Mucosa of stomach (tissue), 1 donor: ENCODE measurements around the gene CDH12.

Experiments
- H3K27me3 ChIP-seq: one replicate; pipeline ENCODE4 v1.7.0; 2013; ENCODE audit warnings: mild to moderate bottlenecking, low read length; ENCODE audit not compliant: control insufficient read depth, insufficient read depth
- H3K36me3 ChIP-seq: one replicate; pipeline ENCODE4 v1.7.0; 2013; ENCODE audit warnings: low read length; ENCODE audit not compliant: control insufficient read depth, insufficient read depth
- H3K4me1 ChIP-seq: one replicate; pipeline ENCODE4 v1.7.0; 2013; ENCODE audit warnings: mild to moderate bottlenecking, low read length; ENCODE audit not compliant: control insufficient read depth, insufficient read depth
- H3K4me3 ChIP-seq: one replicate; pipeline ENCODE4 v1.7.0; 2013; ENCODE audit warnings: low read length
- H3K9ac ChIP-seq: one replicate; pipeline ENCODE4 v1.7.0; 2013; ENCODE audit warnings: mild to moderate bottlenecking, low read length, moderate library complexity
- H3K9me3 ChIP-seq: one replicate; pipeline ENCODE4 v1.7.0; 2013; ENCODE audit warnings: mild to moderate bottlenecking, low read length, moderate library complexity; ENCODE audit not compliant: control insufficient read depth
- donor health status: Pancreatic carcinoma.

Gene CDH12

GRCh38 chr5:21817668-21818369 is 1035.3 kb downstream of the CDH12 start:
- Histone ChIP-seq H3K9ac (no peak overlapping the region), H3K9me3 (no peaks in the 10 kb centered on the region), H3K4me1 (no peaks in the 10 kb centered on the region), H3K36me3 (no peaks in the 10 kb centered on the region), H3K27me3 (no peaks in the 10 kb centered on the region), H3K4me3 (no peak overlapping the region)

GRCh38 chr5:21810737-21811316 is 1042.3 kb downstream of the CDH12 start:
- no peaks in the 10 kb centered on the region for H3K4me1 ChIP-seq
- H3K36me3 ChIP-seq, result no peaks in the 10 kb centered on the region
- no peak overlapping the region for H3K9ac ChIP-seq
- H3K4me3 ChIP-seq, result no peak overlapping the region
- H3K27me3 ChIP-seq, result no peaks in the 10 kb centered on the region
- H3K9me3 ChIP-seq, result no peaks in the 10 kb centered on the region

- Histone ChIP-seq H3K4me3 (no peak overlapping the region), H3K9me3 (no peaks in the 10 kb centered on the region), H3K4me1 (no peaks in the 10 kb centered on the region), H3K36me3 (no peaks in the 10 kb centered on the region), H3K27me3 (no peaks in the 10 kb centered on the region), H3K9ac (no peak overlapping the region)
These were observed 1043.5 kb downstream of the CDH12 start for GRCh38 chr5:21809611-21810010.

- Histone ChIP-seq H3K4me3 (no peak overlapping the region), H3K9me3 (no peaks in the 10 kb centered on the region), H3K36me3 (no peaks in the 10 kb centered on the region), H3K4me1 (no peaks in the 10 kb centered on the region), H3K27me3 (no peaks in the 10 kb centered on the region), H3K9ac (no peak overlapping the region)
These were observed 1045.2 kb downstream of the CDH12 start for GRCh38 chr5:21807953-21808352.

GRCh38 chr5:21806943-21807342 is 1046.2 kb downstream of the CDH12 start:
- H3K9me3 ChIP-seq, result no peaks in the 10 kb centered on the region
- H3K9ac ChIP-seq, result no peak overlapping the region
- H3K36me3 ChIP-seq, result no peaks in the 10 kb centered on the region
- no peak overlapping the region for H3K4me3 ChIP-seq
- no peaks in the 10 kb centered on the region for H3K27me3 ChIP-seq
- no peaks in the 10 kb centered on the region for H3K4me1 ChIP-seq

GRCh38 chr5:21806271-21806670 is 1046.9 kb downstream of the CDH12 start:
- Histone ChIP-seq H3K36me3 (no peaks in the 10 kb centered on the region), H3K9ac (no peak overlapping the region), H3K4me1 (no peaks in the 10 kb centered on the region), H3K9me3 (no peaks in the 10 kb centered on the region), H3K4me3 (no peak overlapping the region), H3K27me3 (no peaks in the 10 kb centered on the region)

- no peaks in the 10 kb centered on the region for H3K4me1 ChIP-seq
- H3K9ac ChIP-seq, result no peak overlapping the region
- no peak overlapping the region for H3K4me3 ChIP-seq
- H3K27me3 ChIP-seq, result no peaks in the 10 kb centered on the region
- H3K36me3 ChIP-seq, result no peaks in the 10 kb centered on the region
- no peaks in the 10 kb centered on the region for H3K9me3 ChIP-seq
These were observed 1050.2 kb downstream of the CDH12 start for GRCh38 chr5:21802869-21803490.

- H3K9ac ChIP-seq, result no peak overlapping the region
- no peaks in the 10 kb centered on the region for H3K27me3 ChIP-seq
- H3K36me3 ChIP-seq, result no peaks in the 10 kb centered on the region
- H3K4me1 ChIP-seq, result no peaks in the 10 kb centered on the region
- no peak overlapping the region for H3K4me3 ChIP-seq
- H3K9me3 ChIP-seq, result no peaks in the 10 kb centered on the region
These were observed 1051.0 kb downstream of the CDH12 start for GRCh38 chr5:21802100-21802499.

GRCh38 chr5:21792748-21793147 is 1060.4 kb downstream of the CDH12 start:
- Histone ChIP-seq H3K4me1 (no peaks in the 10 kb centered on the region), H3K4me3 (no peak overlapping the region), H3K9ac (no peak overlapping the region), H3K36me3 (no peaks in the 10 kb centered on the region), H3K27me3 (no peaks in the 10 kb centered on the region), H3K9me3 (no peaks in the 10 kb centered on the region)

- Histone ChIP-seq H3K4me1 (no peaks in the 10 kb centered on the region), H3K36me3 (no peaks in the 10 kb centered on the region), H3K27me3 (no peaks in the 10 kb centered on the region), H3K9me3 (no peaks in the 10 kb centered on the region), H3K4me3 (no peak overlapping the region), H3K9ac (no peak overlapping the region)
These were observed 1061.8 kb downstream of the CDH12 start for GRCh38 chr5:21791304-21791703.

GRCh38 chr5:21784487-21784886 is 1068.7 kb downstream of the CDH12 start:
- H3K27me3 ChIP-seq, result no peaks in the 10 kb centered on the region
- no peaks in the 10 kb centered on the region for H3K4me1 ChIP-seq
- H3K4me3 ChIP-seq, result no peak overlapping the region
- no peaks in the 10 kb centered on the region for H3K9me3 ChIP-seq
- H3K36me3 ChIP-seq, result no peaks in the 10 kb centered on the region
- no peak overlapping the region for H3K9ac ChIP-seq

- Histone ChIP-seq H3K9me3 (no peaks in the 10 kb centered on the region), H3K9ac (no peak overlapping the region), H3K4me1 (no peaks in the 10 kb centered on the region), H3K27me3 (no peaks in the 10 kb centered on the region), H3K36me3 (no peaks in the 10 kb centered on the region), H3K4me3 (no peak overlapping the region)
These were observed 1070.0 kb downstream of the CDH12 start for GRCh38 chr5:21783074-21783679.
